Keratinocyte (primary cell): ENCODE measurements around the gene SEZ6L2.

Experiments used
- EZH2 ChIP-seq: IDR thresholded peaks from one replicate; pipeline ENCODE4 v1.6.1; 2012; ENCODE audit warnings: inconsistent platforms, mild to moderate bottlenecking, low read length, moderate library complexity
- TF ChIP-seq, protein P1 (sequence below), 3 experiments: IDR thresholded peaks in 1 of 3; conservative IDR thresholded peaks in 1 of 3; optimal IDR thresholded peaks in 1 of 3; 2 replicates in 2 of 3; 3 replicates in 1 of 3; pipeline versions ENCODE3 to v1.5.1; 2011; ENCODE audit warnings: low read length in 3 of 3, mild to moderate bottlenecking in 3 of 3, moderate library complexity in 2 of 3, control low read depth in 1 of 3, inconsistent platforms in 1 of 3; ENCODE audit not compliant: insufficient read depth in 2 of 3; ENCODE audit errors: extremely low read depth in 1 of 3

DNA sequence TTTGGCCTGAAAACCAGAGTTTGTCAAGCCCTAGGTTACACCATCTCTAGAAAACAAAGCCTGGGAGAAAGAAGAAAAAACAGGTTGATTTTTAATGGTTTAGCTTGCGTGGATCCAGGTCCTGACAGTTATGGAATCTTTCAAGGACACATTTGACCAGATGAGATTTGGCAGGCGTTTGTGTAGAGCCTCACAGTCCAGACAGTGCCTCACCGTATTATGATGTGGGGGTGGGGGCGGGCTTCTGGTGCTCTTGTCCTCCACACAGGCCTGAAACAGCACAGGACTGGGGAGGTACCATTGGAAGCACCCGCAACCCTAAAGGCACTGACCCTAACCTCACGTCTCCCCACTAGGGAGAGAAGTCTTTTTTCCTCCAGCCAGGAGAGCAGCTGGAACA is 59.5 kb downstream of the SEZ6L2 start:
- TF ChIP-seq, protein P1, sequence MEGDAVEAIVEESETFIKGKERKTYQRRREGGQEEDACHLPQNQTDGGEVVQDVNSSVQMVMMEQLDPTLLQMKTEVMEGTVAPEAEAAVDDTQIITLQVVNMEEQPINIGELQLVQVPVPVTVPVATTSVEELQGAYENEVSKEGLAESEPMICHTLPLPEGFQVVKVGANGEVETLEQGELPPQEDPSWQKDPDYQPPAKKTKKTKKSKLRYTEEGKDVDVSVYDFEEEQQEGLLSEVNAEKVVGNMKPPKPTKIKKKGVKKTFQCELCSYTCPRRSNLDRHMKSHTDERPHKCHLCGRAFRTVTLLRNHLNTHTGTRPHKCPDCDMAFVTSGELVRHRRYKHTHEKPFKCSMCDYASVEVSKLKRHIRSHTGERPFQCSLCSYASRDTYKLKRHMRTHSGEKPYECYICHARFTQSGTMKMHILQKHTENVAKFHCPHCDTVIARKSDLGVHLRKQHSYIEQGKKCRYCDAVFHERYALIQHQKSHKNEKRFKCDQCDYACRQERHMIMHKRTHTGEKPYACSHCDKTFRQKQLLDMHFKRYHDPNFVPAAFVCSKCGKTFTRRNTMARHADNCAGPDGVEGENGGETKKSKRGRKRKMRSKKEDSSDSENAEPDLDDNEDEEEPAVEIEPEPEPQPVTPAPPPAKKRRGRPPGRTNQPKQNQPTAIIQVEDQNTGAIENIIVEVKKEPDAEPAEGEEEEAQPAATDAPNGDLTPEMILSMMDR (optimal IDR thresholded peaks at IDR 0.05 in 1 of 3, IDR thresholded peaks at IDR 0.05 in 1 of 3, conservative IDR thresholded peaks at IDR 0.05 in 1 of 3; ENCODE audit: extremely low read depth in 1 of 3, insufficient read depth in 2 of 3, low read length in 3 of 3) = no peak
- TF ChIP-seq EZH2 = no peak
